HepG2 (cell line): ENCODE measurements around the gene PTGDS. TPM values are rescaled to one million over a fixed set of nuclear protein-coding genes. Genes with fewer than 3 reads are reported as not detected.

ENCODE experiments used
- ATAC-seq: fragments of 200-7000 bp; cut with Tn5 transposase; 3 replicates; pipeline ENCODE4 v1.9.1; 2020; ENCODE audit warnings: mild to moderate bottlenecking, moderate library complexity
- BruUV-seq: library from RNA; stranded (reverse); fragments of 400-500 nt; replicated peaks from 2 replicates; lab custom pipeline; 2021; lab: Mats Ljungman, UMichigan
- CTCF ChIA-PET: fragments of 300-600 bp; formaldehyde crosslinking; extraction: SDS; loops from one replicate; lab custom pipeline; 2021; ENCODE audit warnings: low total read pairs, inconsistent platforms, low intra/inter-chr PET ratio; lab: Yijun Ruan, JAX
- POLR2A ChIA-PET: fragments of 350-600 bp; sonication (Branson Sonifier 250); formaldehyde crosslinking; loops from one replicate; lab custom pipeline; 2020; ENCODE audit warnings: antibody characterized with exemption, inconsistent platforms; lab: Yijun Ruan, JAX
- DNase-seq: peaks from one replicate; pipeline ENCODE4 v3.0.0-alpha.2; 2015; ENCODE audit warnings: low spot score
- FAIRE-seq: peaks from 3 replicates; lab custom pipeline; 2011; peaks lifted over from hg19 to GRCh38; lab: Jason Lieb, UNC
- H2AFZ ChIP-seq: one replicate; pipeline ENCODE4 v1.6.1; 2011; ENCODE audit warnings: low read length, inconsistent platforms
- H3K27ac ChIP-seq: fragments of 300-600 bp; 3 replicates; pipeline ENCODE4 v1.8.0; 2011; ENCODE audit warnings: mixed run types, mild to moderate bottlenecking, mixed read lengths, low read length, inconsistent platforms; ENCODE audit not compliant: insufficient read depth; ENCODE audit errors: extremely low read length
- H3K27me3 ChIP-seq, 2 experiments: fragments of 200-600 bp in 1 of 2; 2 replicates in 1 of 2; 3 replicates in 1 of 2; pipeline versions ENCODE4 v1.6.0 to v1.8.0; 2011; ENCODE audit warnings: low read length in 2 of 2, mild to moderate bottlenecking in 2 of 2, moderate library complexity in 2 of 2, inconsistent platforms in 1 of 2; ENCODE audit not compliant: insufficient read depth in 2 of 2, control insufficient read depth in 1 of 2
- H3K36me3 ChIP-seq, 2 experiments: fragments of 200-600 bp in 1 of 2; replicated peaks in 1 of 2; 2 replicates in 1 of 2; 3 replicates in 1 of 2; pipeline versions ENCODE4 v1.5.1 to v1.8.0; 2011; ENCODE audit warnings: low read length in 2 of 2, inconsistent platforms in 1 of 2; ENCODE audit not compliant: insufficient read depth in 2 of 2, control insufficient read depth in 1 of 2
- H3K4me1 ChIP-seq: 2 replicates; pipeline ENCODE4 v1.5.1; 2012; ENCODE audit warnings: low read length, inconsistent platforms; ENCODE audit not compliant: insufficient read depth
- H3K4me2 ChIP-seq: 2 replicates; pipeline ENCODE4 v1.6.0; 2011; ENCODE audit warnings: low read depth, low read length, inconsistent platforms
- H3K4me3 ChIP-seq, 3 experiments: fragments of 200-600 bp in 1 of 3; sonication (generic), shearing (Covaris generic) in 1 of 3; replicated peaks in 1 of 3; 2 replicates each; pipeline ENCODE4 v1.5.1; 2011 to 2016; ENCODE audit warnings: low read length in 3 of 3, inconsistent platforms in 2 of 3, low read depth in 2 of 3, mild to moderate bottlenecking in 2 of 3, control low read depth in 1 of 3, mixed read lengths in 1 of 3; ENCODE audit not compliant: insufficient read depth in 1 of 3
- H3K79me2 ChIP-seq: one replicate; pipeline ENCODE4 v1.6.1; 2011; ENCODE audit warnings: low read length, inconsistent platforms; ENCODE audit not compliant: insufficient read depth
- H3K9ac ChIP-seq: 2 replicates; pipeline ENCODE4 v1.6.0; 2011; ENCODE audit warnings: mild to moderate bottlenecking, low read depth, low read length, inconsistent platforms; ENCODE audit not compliant: insufficient read depth
- H3K9me3 ChIP-seq: 2 replicates; pipeline ENCODE4 v1.5.1; 2012; ENCODE audit warnings: mild to moderate bottlenecking, low read length
- H4K20me1 ChIP-seq: 2 replicates; pipeline ENCODE4 v1.6.0; 2011; ENCODE audit warnings: inconsistent platforms, mild to moderate bottlenecking, low read length, moderate library complexity; ENCODE audit not compliant: insufficient read depth
- CAMTA2 ChIP-seq: sonication (generic); formaldehyde crosslinking; IDR thresholded peaks from 2 replicates; pipeline ENCODE4 v1.4.0; 2020; ENCODE audit warnings: mild to moderate bottlenecking, missing genetic modification reagents, borderline replicate concordance
- CEBPG ChIP-seq: IDR thresholded peaks from 2 replicates; pipeline ENCODE4 v1.6.1; 2016
- CTCF ChIP-seq: sonication (generic); formaldehyde crosslinking; IDR thresholded peaks from 2 replicates; pipeline ENCODE4 v1.5.0; 2020; ENCODE audit warnings: mild to moderate bottlenecking, missing genetic modification reagents, moderate library complexity
- SRF ChIP-seq: IDR thresholded peaks from 2 replicates; pipeline ENCODE4 v1.6.1; 2011; ENCODE audit warnings: mild to moderate bottlenecking, low read depth, low read length, moderate library complexity
- ZBTB25 ChIP-seq: IDR thresholded peaks from 2 replicates; pipeline ENCODE4 v1.6.1; 2018; ENCODE audit warnings: missing genetic modification reagents
- ZMYM3 ChIP-seq: sonication (generic); formaldehyde crosslinking; IDR thresholded peaks from 2 replicates; pipeline ENCODE4 v1.5.1; 2020; ENCODE audit warnings: mild to moderate bottlenecking, missing genetic modification reagents
- WGBS: methylation state at CpG from one replicate; pipeline ENCODE4 v1.1.6; 2017; ENCODE audit warnings: low lambda C conversion rate; 5-methylcytosine and 5-hydroxymethylcytosine counted together
- in situ Hi-C: cut with HindIII; loops from 2 replicates; pipeline ENCODE4 v1.10.0; 2017; ENCODE audit warnings: low pct_unique_long_range_greater_than_20kb; ENCODE audit not compliant: extremely low pct_ligation_motif_present
- intact Hi-C: fragments of 100-400 bp; cut with micrococcal nuclease; formaldehyde crosslinking; loops from one replicate; pipeline ENCODE4 v1.10.0; 2022; ENCODE audit not compliant: unreplicated experiment
- polyA plus RNA-seq, 8 experiments: library from polyadenylated mRNA; depleted of rRNA in 3 of 8; stranded (reverse) in 7 of 8; unstranded in 1 of 8; fragments of >200 nt; fragmentation: Illumina TruSeq in 4 of 8; extraction: Trizol in 4 of 8; gene quantifications; 2 replicates each; pipeline versions ENCODE4 v1.2.1 to v1.2.3, GENCODE V29; 2011 to 2016; ENCODE audit warnings: low read depth in 4 of 8, missing spikeins in 1 of 8, mixed read lengths in 1 of 8; ENCODE audit not compliant: insufficient read depth in 1 of 8
- total RNA-seq, 5 experiments: library from RNA; depleted of rRNA; stranded (reverse); fragments of >200 nt; fragmentation: Illumina TruSeq; extraction: Trizol; gene quantifications; 2 replicates each; pipeline ENCODE4 v1.2.3, GENCODE V29; 2016; ENCODE audit warnings: low read depth in 1 of 5
- TF ChIP-seq, protein P1 (sequence below): sonication (generic); formaldehyde crosslinking; IDR thresholded peaks from 2 replicates; pipeline ENCODE4 v1.8.1; 2023; ENCODE audit warnings: mild to moderate bottlenecking, missing genetic modification reagents

PTGDS gene
- total and polyA plus RNA-seq, 2 of the 13 experiments (the other 11 are each of a cell fraction or from before 2014, with no cell fraction given): 0.33 to 0.50 TPM

DNA sequence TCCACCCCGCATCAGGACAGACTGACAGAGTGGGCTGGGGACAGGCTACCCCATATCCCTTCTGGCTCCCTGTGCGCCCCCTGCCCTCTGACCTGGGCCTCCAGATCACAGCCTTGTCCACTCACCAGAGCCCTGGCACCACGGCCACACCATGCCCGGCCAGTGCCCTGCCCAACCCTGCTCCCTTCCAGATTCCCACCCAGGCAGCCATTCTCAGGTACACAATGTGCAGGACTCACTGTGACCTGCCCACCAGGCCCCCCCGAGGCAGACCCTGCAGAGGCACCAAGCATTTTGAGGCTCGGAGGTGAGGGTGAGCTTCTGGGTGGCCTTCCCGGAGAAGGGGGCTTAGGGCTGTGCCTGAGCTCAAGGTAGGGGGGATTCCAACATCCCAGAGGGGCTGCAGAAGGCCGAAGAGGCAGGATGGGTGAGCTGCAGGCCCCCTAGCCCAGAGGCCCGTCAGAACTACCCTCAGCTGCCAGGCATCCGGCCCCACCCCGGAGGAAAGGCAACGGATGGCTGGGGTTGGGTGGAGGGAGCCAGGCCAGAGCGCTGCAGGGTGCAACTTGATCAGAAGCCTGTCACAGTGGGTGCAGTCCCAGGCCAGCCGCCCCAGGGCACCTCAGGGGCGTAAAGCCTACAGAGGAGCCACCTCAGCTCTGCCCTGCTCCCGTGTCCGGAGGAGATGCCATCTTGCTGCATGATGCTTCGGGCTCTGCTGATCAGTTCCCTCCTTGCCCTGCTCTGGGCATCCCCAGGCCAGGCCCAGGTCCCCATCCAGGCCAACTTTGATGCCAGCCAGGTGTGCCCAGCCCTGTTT is 5.1 kb downstream of the PTGDS start, which contains the start of gene LCNL1:
Gene LCNL1, plus strand, starts transcription at position 762 of the 820 bp plus-strand sequence. CDS start 594 bp downstream, outside the sequence.
- Histone ChIP-seq H3K27me3 (peaks cover 1 to 48% of the 10 kb centered on the region in 2 experiments; a peak in 4 of 5 replicates), H3K4me1 (peaks cover 39% of the 10 kb centered on the region), H3K9me3 (no peaks in the 10 kb centered on the region), H3K4me3 (no peak within 1 kb of the TSS), H3K4me2 (peak within 1 kb of the TSS; percentile 29; the same call in 1 of the 2 replicates), H2AFZ (no peak within 1 kb of the TSS), H4K20me1 (no peaks in the 10 kb centered on the region), H3K79me2 (no peaks in the 10 kb centered on the region), H3K9ac (no peak within 1 kb of the TSS), H3K36me3 (no peaks in the 10 kb centered on the region), H3K27ac (no peak within 1 kb of the TSS)
- BruUV-seq: no TSS peak
- no peak for TF ChIP-seq CEBPG (CRISPR knock-in tag)
- 0 out of 2 replicates have a peak, but pooled peaks have one; percentile 3 for TF ChIP-seq CTCF (CRISPR knock-in tag)
- WGBS: 23% methylated on average over 6 of the region's 18 CpGs
- in situ Hi-C loops: no loop called here
- intact Hi-C loops: no loop called here
- no peak for DNase-seq
- no peak for ATAC-seq
- ChIA-PET CTCF (no interaction called here), POLR2A (no interaction called here)
- no peak for FAIRE-seq

DNA sequence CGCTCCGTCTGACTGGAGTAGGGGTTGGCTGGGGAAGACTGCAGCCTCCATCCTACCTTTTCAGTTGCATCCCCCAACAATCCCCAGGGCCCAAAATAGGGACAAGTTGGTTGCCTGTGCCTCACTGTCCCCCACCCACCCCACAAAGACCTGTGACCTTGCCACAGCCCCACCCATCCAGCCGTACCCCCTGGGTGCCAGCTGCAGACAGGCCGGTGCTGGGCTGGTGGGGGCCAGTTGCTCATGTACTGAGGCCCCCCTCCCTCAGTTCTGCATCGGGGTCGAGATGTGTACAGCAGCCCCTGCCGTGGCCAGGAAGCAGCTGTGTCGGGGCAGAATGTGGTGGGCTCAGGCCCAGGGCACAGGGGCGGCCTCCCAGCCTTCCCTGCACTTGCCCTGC is 5.9 kb downstream of the PTGDS start:
- H3K36me3 ChIP-seq: no peaks in the 10 kb centered on the region
- in situ Hi-C loops (no loop called here), intact Hi-C loops (no loop called here)
- no peaks in the 10 kb centered on the region for H3K9me3 ChIP-seq
- H3K4me2 ChIP-seq: no peak overlapping the region
- peaks cover 3 to 50% of the 10 kb centered on the region in 2 experiments; a peak in 3 of 5 replicates for H3K27me3 ChIP-seq
- peaks cover 39% of the 10 kb centered on the region for H3K4me1 ChIP-seq
- H2AFZ ChIP-seq: no peak overlapping the region
- no peak overlapping the region for H3K4me3 ChIP-seq
- ATAC-seq (no peak), FAIRE-seq (no peak), DNase-seq (no peak)
- CTCF ChIA-PET: no interaction called here
- no peaks in the 10 kb centered on the region for H4K20me1 ChIP-seq
- H3K9ac ChIP-seq: no peak overlapping the region
- BruUV-seq: no TSS peak
- POLR2A ChIA-PET: no interaction called here
- no peaks in the 10 kb centered on the region for H3K79me2 ChIP-seq
- 51% methylated on average over 3 of the region's 9 CpGs for WGBS
- H3K27ac ChIP-seq: no peak overlapping the region
- no peak for TF ChIP-seq SRF
- no peak for TF ChIP-seq CAMTA2 (CRISPR knock-in tag)
- no peak for TF ChIP-seq ZBTB25 (CRISPR knock-in tag)
- TF ChIP-seq ZMYM3 (CRISPR knock-in tag): no peak
- TF ChIP-seq, protein P1, sequence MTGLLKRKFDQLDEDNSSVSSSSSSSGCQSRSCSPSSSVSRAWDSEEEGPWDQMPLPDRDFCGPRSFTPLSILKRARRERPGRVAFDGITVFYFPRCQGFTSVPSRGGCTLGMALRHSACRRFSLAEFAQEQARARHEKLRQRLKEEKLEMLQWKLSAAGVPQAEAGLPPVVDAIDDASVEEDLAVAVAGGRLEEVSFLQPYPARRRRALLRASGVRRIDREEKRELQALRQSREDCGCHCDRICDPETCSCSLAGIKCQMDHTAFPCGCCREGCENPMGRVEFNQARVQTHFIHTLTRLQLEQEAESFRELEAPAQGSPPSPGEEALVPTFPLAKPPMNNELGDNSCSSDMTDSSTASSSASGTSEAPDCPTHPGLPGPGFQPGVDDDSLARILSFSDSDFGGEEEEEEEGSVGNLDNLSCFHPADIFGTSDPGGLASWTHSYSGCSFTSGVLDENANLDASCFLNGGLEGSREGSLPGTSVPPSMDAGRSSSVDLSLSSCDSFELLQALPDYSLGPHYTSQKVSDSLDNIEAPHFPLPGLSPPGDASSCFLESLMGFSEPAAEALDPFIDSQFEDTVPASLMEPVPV: no peak
